HG02884 (cell line): Measurements from ENCODE around the gene IRAK4.

Experiments
- ATAC-seq: cut with Tn5 transposase; IDR thresholded peaks from one replicate; pipeline ENCODE4 v1.9.1; 2021; ENCODE audit warnings: mild to moderate bottlenecking, moderate library complexity; ENCODE audit not compliant: unreplicated experiment

Gene IRAK4

DNA sequence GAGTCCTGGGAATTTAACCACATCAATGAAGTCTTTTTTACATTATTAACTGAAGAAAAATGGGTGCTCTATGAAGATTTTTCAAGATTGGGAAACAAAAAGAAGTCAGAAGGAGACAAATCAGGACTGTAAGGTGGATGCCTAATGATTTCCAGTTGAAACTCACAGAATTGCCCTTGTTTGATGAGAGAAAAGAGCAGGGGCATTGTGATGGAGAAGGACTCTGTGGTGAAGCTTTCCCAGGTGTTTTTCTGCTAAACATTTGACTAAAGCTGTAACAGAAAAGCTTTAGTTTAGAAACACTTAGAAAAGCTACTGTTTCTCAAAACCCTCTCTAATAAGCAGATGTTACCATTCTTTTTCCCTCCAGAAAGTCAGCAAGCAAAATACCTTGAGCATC is 5.8 kb downstream of the IRAK4 start:
- ATAC-seq = no peak

DNA sequence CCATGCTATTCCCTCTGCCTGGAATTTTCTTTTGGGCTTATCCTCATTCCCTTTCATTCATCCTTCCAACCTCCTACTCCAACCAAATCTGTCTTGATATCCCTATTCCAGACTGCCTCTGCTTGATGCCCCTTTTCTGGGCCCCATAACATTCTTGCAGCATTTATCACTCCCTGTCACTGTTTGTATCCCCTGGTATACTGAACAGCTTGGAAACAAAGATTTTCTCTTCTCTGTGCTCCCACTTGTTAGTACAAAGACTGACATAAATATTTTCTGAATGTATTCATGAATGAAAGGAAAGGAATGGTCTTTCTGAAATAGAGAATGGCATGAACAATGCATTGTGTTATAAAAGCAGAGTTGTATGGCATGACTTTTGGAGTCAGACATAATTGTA is 7.5 kb downstream of the IRAK4 start:
- ATAC-seq = no peak

DNA sequence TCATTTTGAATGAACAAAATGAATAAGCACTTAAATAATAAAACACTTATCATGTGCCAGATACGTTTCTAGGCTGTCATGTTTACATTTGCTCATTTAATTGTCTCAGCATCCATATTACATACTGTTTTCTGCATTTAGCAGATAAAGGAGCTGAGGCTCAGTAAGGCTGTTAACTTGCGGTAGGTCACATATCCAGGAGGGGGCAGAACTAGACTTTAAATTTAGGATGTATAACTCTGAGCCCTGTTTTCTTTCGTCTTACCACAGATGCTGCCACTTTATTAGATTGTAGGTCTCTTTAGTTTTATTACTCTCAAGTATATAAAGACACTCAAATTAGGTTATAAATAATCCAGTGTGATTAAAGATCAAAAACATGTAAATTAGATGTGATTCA is 17.7 kb downstream of the IRAK4 start:
- ATAC-seq = peak; percentile 50

DNA sequence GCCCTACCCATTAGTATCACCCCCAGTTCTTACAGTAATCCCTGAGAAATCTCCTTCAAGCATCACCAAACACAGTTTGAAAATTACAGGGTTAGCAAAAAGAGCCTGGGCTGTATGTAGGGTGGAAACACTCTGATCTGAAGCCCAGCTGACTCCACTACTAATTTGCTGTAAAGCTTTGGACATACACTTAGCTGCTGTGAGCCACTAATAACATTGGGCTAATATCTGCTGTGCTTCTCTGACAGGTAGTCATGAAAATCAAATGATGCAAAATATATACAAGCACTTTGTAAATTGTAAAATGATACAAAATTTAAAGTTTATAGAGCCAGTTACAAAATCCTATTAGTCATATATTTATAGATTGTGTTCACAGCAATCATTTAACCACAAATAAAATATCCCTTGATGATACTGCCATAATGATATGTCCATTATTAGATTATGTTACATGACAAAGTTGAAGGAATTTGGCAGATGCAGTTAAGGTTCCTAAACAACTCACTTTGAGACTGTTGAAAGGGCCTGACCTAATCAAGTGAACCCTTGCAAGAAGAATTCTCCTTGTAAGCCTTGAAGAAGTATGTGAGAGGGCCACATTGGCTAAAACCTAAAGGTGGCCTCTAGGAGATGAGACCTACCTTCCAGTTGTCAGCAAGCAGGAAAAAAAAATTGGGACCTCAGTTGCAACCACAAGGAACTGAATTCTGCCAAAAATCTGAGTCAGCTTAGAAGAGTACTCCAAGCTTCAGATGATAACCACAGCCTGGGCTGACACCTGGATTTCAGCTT is 28.3 kb downstream of the IRAK4 start:
- no peak for ATAC-seq

DNA sequence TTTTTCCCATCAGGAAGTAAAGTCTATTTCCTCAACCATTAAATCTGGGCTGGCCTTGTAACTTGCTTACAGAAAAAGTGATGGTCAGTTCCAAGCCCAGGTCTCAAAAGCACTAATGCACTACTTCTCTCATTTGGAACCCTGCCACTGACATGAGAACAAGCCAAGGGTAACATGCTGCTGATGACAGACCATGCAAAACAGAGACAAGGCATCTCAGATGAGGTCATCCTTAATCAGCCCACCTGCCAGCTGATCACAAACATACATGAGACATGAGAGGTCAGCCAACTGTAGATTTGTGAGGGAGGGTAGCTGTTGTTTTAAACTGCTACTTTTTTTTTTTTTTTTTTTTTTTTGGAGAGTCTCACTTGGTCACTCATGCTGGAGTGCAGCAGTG is 31.2 kb downstream of the IRAK4 start:
- ATAC-seq = no peak

DNA sequence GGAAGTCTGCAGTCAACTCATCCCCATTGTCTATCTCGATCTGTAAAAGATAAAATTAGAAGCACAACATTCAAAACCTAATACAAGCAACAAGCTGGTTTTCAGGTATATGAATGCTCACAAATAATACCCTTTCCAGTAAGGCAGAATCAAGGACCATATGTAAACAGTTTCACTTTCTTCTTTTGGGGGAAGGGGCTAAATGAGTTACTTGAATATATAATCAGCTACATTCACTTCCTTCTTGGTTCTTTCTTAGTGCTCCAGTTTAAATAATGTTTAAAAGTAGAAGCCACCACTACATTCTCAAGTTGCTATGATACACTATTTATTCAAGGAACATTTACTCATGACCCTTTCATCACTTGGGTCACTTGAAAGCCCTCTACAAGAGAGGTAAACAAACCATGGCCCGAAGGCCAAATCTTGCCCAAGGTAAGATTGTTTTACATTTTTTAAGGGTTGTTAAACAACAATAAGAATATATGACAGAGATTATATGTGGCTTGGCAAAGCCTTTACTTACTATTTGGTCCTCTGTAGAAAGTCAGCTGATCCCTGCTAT is 37.0 kb downstream of the IRAK4 start:
- ATAC-seq = no peak

DNA sequence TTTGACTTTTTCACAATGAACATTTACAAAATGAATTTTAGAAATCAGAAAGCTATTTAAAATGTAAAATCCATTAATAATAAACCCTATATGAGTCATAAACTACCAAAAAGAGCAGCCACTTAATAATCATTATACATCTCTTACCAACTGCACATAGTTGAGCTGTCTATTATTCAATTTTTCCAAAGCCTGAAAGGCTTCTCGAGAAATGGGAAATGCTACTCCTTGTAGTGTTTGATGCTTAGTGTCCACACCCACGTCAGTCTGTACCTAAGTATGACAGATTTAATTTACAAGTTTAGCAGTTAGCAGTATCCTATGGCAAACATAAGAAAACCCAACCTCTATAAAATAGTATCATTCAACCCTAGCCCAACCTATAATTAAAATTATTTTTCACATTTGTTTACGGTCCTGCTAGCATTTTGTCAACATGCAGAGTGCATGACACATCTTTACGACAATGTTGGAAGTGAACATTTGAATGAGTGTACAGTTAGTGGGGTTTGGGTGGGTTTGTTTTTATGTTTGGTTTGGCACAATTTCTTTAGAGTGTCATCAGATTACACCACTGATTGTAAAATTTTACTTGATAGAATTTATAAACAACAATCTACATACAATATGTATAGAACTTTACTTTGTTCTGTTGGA is 38.9 kb downstream of the IRAK4 start:
- ATAC-seq = no peak

DNA sequence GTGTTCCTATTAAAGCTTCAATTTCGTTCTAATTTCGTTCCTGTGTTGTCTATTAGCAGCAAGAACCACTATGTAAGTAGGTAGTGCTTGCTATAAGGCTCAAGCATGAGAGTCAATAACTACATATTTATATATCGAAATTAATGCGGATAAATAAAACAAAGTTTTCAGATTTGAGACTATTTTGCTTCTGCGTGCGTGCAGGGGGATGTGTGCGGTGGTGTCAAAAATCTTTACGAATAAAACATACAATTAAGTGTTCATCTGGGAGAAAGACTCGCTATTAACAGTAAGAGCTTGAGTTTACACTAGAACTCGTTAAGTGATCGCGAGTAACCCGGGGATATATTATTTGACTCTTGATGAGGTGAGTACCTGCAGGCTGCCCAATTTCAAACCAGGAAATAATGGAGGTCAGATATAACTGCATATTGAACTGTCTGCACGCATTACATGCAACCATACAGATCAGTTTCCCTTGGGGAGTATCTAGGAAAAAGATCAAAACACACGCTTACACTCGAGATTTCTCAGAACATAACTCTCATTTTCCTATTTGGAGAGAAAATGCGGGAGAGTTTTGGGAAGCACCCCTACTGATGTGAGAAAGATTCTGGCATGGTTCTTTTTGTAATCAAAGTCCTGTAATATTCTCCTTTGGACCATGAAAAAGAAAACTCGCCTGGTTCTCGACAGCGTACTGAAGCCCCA is 46.6 kb downstream of the IRAK4 start:
- no peak for ATAC-seq

DNA sequence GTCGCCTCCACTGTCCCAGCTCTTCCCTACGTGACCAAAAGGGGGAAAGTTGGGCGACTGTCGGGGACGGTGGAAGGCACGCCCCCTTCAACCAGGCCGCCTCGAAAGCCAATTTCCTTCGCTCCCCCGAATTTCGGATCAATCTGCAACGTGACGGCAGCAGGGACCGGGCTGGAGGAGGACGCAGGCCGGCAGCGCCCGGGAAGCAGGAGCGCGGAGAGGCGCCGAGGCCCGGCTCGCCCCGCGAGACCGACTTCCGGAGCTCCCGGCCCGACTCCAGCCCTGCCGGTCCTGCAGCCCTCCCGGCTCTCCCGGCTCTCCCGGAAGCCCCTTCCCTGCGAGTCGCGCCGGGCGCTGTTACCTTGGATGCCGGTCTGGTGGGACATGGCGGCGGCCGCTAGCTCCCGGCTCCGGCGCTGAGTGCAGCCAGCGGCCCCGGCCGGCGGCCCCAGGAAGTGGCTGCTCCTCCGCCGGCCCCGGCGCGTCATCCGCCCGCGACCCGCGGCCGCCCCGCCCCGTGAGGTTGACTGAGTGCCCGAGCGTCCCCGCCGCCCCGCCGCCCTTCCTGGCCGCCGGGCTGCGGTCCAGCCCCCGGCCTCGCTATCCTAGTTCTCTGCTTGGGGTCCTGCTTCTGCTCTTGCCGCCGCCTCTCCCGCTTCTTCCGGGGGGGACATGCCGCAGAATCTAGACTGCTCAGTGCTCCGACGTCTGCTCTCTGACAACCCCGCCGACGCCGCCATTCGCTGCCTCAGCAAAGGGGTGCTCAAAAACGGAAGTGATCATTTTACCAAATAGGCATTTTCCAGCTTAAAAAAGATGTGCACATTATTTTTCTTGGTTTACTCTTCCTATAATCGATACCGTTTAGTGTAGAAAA is 47.3 kb downstream of the IRAK4 start, which contains the start of gene TWF1:
TWF1 (minus strand) TSS at position 458 of the 877 bp plus-strand sequence; CDS start at position 386, 72 bp downstream.
- peak; percentile 94 for ATAC-seq

DNA sequence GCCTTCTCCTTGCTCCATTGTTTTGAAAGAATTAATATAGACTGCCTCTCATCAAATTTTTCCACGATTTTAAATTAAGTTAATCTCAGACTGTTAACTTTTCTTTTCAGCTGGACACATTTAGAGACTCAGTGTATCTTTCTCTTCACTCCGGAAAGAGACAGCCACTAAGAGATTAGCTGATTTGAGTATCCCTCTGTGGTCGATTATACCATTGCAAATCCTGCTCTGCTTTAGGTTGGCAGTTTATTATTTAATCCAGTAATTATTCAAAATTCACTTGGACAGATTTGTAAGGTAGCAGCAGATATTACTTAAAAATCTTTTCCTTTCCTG is 48.0 kb downstream of the IRAK4 start:
- no peak for ATAC-seq

DNA sequence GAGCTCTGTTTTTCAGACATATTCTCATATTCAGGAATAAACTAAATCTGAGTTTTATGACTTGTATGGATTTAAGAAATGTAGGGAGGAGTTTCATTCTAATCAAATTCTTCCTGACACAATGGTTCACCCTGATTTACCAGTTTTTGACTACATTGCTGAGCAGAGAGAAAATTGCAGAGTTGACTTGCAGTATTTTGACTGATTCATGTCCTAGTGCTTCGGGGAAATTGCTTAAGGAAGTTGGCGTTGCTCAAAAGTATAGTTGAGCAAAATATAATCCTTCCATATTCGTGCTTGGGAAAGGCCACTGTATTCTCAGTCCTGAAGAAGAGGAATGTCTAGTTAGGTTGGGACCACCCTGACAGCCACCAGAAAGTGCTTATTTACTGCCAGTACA is 48.6 kb downstream of the IRAK4 start:
- ATAC-seq = no peak

DNA sequence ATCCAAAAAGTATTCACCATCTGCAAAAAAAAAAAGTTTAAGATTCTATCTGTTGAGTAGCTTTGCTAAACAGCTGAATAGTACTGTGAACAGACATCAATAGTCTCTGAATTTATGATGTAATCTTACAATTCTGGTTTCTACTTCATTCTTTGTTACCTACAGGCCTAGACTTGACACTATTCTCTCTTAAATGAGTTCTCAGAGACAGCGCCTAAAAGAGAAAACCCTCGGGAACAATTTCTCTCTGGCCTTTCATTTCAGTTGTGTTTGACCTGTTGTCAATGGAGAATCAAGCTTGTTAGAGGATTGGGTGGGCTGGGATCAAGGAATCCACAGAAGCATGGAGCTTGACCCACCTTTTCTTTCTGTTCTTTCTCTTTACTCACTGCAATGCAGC is 53.3 kb downstream of the IRAK4 start:
- no peak for ATAC-seq

DNA sequence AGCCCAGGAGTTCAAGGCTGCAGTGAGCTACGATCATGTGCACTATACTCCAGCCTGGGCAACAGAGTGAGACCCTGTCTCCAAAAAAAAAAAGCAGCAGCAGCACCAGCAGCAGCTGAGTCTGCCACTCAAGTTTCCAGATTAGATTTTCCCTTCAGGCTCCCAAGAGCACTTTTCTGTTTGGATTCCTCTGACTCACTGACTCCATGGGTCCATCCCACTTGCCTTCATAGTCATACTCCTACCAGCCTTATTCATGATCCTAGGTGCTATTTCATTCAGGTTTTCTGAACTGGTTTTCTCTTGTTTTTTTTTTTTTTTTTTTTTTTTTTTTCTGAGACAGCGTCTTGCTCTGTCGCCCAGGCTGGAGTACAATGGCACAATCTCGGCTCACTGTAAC is 54.2 kb downstream of the IRAK4 start:
- ATAC-seq = no peak

DNA sequence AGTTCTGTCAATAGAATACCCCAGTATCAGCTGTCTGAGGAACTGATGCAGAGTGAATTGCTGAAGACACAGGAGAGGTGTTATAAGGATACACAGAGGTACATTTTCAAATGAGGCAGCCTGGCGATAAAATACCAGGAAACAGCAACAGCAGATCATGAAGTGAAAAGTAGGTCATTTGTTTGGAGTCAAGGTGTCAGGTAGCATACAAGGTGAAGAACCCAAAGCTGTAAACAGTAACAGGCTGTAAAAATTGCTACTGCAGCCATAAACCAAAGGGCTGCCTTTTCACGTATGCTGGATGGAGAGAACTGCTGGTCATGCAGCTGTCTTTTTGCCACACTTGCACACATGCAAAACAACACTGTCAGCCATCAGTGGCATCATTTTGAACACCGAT is 56.7 kb downstream of the IRAK4 start:
- ATAC-seq = no peak

DNA sequence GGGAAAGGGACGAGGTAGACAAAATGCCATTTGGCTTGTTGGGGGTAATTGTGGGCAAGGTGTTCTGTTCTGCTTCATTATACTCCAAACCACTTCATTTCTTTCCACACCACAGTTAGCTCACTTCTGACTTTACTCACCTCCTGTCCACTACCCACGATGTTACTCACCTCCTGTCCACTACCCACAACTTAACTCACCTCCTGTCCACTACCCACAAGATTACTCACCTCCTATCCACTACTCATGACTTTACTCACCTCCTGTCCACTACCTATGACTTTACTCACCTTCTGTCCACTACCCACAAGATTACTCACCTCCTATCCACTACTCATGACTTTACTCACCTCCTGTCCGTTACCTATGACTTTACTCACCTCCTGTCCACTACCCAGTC is 57.4 kb downstream of the IRAK4 start:
- ATAC-seq = no peak

DNA sequence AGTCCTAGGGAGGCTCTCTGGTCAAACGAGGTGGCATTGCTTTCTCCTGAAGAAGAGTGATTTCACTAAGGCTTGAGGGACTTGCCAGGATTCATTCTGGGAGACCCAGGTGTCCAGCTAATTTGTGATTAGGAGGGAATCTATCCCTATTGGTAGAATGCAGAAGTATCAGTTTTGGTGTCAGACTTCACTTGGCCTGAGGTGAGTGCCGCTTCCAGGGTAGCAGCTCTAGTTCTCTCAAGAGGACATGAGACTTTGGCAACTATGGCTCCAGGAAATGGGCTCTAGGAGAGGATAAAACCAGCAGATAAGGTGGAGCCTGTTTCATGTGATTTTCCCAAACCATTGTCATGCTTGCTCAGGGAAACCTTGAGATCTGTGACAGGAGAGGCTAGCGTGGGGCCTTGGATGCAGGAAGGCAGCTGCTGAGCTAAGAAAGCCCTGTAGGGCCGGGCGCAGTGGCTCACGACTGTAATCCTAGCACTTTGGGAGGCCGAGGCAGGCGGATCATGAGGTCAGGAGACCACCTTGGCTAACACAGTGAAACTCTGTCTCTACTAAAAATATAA is 65.5 kb downstream of the IRAK4 start:
- ATAC-seq = no peak

DNA sequence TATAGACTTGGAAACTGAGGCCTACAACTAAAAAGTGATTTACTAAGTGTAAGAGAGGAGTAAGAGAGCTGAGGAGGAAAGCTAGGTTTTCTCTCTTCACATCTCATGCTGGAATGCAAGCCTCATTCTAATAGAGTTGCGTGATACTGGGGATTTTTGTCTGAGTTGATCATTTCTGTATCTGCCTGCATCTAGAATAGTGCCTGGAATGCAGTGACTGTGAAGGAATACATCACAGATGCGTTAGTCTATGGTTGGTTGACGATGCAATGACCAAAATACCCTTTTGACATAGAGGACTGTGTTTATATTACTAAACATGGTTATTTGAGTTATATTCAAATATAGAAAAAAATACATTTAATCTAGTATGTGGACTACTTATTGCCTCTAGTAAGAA is 67.9 kb downstream of the IRAK4 start:
- no peak for ATAC-seq

DNA sequence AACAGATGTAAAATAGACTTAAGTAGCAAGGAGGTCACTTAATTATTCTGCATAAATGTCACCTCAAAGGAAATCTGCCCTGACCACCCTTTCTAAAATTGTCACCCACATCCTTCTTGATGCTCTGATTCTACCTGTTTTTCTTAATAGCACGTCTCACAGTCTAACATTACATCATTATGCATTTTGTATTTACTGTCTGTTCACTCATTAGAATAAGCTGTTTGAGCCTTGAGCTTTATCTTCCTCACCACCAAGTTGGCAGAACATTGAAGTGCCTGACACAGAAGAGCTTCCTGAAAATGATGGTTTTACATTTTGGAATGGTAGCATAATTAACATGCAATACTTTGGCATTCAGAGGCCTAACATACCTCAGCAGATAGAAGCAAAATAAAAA is 68.3 kb downstream of the IRAK4 start:
- no peak for ATAC-seq

DNA sequence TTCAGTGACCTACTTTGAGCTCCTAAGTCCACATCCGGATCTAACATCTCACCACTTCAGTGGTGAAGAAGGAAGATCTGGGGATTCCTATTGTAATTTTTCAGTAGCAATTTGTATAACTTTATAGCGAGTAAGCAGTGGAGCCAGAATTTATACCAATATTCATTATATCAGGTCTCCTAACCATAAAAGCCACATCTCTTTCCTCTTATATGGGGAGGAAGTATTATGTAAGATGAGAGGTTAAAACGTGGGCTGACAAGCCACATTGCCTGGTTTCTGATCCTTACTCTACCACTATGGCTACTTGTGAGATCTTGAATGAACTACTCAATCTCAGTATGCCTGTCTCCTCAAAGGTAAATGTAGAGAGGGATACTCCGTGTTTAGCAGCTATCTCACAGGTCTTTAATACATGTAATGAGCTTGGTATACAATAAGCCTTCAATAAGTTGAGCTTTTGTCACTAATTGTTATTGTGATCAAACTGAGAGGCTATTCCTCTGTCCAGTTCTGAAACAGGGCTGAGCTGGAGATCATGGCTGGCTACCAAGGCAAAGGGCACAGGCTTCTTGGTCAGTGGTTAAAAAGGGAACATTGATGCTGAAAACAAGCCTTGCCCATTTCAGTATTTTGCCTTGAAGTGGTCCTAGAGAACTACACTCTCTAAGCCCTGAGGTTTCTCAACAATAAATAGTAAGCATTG is 73.9 kb downstream of the IRAK4 start:
- no peak for ATAC-seq

DNA sequence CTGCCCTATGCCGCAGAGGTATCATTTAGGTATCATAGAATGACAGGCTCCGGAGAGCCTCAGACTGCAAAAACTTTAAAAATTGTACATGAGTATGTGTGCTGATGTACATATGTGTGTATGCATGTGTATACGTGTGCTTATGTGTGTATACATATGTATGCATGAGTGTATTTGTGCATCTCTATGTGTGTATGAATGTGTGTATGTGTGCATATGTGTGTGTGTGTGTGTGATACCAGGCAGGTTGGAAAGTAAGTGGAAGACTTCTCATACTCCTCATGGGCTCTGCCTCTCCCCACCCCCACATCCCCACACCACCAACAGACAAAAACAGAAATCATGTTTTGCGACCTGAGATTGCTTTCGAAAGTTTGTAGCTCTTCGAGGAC is 76.5 kb downstream of the IRAK4 start:
- ATAC-seq = peak; percentile 22
